GM12801 (cell line): ENCODE data around the gene TBP.

Experiments
- TF ChIP-seq, protein P1 (sequence below): IDR thresholded peaks from one replicate; pipeline ENCODE4 v1.5.1; 2011; ENCODE audit warnings: control low read depth; ENCODE audit not compliant: insufficient read length; ENCODE audit errors: extremely low read depth

The TBP gene

DNA sequence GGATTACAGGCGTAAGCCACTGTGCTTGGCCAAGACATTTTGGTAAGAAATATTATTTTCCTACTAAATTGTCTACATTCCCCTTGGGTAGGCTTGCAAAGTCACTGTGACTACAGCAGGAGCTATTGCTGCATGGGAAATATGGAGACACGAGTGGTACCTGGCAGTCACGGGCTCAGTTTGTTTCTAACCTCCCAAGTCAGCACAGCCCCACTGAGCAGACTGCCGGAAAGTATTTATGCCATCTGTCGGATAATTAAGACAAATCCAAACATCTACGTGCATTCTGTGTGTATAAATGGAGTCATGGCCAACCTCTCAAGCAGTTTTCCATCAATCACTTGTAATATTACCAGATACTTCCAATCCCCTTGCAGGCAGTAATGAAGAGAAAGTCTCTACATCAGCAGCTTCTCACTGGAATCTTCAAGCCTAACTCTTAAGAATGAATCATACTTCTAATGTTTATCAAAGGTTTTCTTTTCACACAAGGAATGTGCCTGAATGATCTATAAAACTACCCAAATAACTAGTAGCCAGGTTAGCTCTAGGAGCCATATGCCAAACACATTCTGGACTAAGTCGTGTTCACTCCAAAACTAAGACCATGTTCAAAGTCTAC, 21.2 kb upstream of the TBP start:
- TF ChIP-seq, protein P1, sequence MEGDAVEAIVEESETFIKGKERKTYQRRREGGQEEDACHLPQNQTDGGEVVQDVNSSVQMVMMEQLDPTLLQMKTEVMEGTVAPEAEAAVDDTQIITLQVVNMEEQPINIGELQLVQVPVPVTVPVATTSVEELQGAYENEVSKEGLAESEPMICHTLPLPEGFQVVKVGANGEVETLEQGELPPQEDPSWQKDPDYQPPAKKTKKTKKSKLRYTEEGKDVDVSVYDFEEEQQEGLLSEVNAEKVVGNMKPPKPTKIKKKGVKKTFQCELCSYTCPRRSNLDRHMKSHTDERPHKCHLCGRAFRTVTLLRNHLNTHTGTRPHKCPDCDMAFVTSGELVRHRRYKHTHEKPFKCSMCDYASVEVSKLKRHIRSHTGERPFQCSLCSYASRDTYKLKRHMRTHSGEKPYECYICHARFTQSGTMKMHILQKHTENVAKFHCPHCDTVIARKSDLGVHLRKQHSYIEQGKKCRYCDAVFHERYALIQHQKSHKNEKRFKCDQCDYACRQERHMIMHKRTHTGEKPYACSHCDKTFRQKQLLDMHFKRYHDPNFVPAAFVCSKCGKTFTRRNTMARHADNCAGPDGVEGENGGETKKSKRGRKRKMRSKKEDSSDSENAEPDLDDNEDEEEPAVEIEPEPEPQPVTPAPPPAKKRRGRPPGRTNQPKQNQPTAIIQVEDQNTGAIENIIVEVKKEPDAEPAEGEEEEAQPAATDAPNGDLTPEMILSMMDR, result no peak

DNA sequence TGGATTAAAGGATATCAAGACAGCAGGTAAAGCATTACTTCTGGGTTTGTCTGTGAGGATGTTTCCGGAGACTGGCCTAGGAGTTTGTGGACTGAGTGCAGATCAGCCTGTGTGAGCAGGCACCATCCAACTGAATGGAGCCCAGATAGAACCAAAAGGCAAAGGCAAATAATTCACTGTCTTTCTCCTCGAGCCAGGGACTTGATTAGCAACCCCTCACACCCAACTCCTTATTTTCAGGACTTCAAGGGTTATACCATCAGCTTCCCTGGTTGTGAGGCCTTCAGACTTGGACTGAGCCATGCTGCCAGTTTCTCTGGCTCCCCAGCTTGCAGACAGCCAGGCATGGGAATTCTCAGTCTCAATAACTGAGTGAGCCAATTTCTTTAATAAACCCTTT, 20.4 kb upstream of the TBP start:
- TF ChIP-seq, protein P1, result no peak

DNA sequence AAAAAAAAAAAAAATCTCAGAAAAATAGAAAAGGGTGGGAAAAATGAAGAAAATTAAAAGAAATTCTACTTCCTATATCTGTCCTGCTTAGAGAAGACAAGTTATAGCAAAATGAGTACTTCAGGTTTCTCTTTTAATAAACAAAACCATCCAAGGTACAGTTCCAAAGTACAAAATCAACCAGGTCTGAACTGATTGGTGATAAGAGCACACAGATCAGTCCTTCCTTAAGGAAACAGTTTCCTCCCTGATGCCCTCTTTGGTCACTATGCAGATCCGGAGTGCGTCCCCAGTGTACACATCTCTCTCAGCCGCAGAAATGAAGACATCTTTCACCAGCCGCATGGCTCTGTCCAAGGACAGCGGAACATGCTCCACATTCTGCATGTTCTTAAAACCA, 19.2 kb upstream of the TBP start:
- TF ChIP-seq, protein P1, result no peak

DNA sequence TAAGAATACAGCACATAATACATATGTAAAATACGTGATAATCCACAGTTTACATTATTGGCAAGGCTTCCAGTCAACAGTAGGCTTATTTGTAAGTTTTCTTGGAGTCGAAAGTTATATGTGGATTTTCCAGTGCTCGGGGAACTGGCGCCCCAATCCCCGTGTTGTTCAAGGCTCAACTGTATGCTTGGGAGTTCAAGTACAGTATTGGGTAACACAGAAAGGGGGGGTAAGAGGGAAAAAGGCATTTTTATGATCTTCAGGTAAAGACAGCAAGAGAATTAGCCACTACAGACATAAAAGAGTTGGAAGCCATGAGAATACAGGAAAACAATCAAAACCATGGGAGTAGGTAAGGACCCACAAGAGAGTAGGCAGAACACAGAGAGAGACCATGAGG, 17.5 kb upstream of the TBP start:
- TF ChIP-seq, protein P1, result no peak

DNA sequence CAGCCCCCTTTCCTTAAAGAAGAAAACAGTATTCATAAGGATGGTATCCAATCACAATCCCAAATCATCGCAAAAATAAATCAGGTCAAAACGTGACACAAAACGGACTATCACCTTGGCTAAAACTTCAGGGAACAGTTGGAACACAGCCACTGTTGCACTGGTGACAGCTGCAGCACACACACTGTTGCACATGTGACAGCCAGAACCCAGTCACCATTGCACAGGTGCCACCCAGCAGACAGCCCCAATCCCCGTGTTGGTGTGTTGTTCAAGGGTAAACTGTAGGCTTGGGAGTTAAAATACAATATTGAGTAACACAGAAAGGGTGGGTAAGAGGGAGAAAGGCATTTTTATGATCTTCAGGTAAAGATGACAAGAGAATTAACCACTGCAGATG, 16.8 kb upstream of the TBP start:
- TF ChIP-seq, protein P1, result no peak

DNA sequence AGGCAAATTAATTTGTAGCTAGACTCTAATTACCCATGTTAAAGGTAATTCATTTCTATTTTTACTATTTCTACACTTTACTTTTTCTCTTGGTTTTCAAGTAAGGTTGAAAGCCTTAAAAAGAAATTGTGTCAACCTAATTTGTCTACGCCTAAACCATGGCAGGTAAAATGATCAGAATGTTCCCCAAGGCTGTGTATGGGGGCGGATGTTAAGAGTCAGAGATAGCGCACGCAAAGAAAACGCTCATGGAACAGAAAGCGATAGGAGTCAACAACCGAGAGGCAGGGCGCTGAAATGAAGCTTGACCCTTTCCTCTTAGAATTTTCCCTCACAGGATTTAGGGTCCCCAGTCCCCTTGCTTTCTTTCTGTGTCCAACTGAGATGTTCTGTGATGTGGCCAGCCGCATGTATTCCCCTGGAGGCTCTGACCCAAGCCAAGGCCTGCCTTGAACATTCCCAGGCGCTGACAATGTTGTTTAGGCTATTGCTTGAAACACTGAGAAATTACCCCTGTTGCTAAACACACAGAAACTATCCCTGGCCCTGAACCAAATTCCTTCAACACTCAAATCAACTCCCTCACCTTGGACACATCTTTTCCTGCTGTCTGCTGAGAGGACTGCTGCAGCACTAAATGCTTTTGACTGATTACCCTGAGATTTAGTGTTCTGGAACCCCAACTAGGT, 12.0 kb upstream of the TBP start:
- TF ChIP-seq, protein P1, result no peak

DNA sequence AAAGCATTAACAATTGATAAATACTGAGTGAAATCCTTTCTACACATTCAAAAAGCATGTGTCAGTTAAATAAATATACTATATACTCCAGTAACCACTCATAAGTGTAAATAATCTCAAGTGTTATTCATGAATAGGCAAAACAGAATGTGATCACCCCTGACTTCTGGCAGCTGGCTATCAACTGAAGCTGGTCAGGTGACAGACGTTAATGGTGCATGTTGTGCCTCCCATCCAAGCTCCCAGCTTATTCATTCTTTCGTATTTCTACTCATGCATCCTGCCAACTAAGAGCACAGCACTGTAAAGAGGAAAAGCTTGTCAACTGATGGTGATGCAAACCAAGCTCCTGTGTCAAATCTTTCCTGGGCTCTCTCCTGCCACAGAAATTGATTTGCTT, 8.8 kb upstream of the TBP start:
- TF ChIP-seq, protein P1, result no peak
